Effector CD8-positive, alpha-beta T cell (primary cell): ENCODE measurements around the gene PDZRN3.

Experiments
- DNase-seq: peaks from one replicate; lab custom pipeline; 2025; lab: John Stamatoyannopoulos, UW
- total RNA-seq, 4 experiments: gene quantifications; one replicate each; lab custom pipeline; 2026; lab: John Stamatoyannopoulos, UW

PDZRN3 gene
- total RNA-seq = 0 to 0.54 (median 0) reads per million in 4 experiments

DNA sequence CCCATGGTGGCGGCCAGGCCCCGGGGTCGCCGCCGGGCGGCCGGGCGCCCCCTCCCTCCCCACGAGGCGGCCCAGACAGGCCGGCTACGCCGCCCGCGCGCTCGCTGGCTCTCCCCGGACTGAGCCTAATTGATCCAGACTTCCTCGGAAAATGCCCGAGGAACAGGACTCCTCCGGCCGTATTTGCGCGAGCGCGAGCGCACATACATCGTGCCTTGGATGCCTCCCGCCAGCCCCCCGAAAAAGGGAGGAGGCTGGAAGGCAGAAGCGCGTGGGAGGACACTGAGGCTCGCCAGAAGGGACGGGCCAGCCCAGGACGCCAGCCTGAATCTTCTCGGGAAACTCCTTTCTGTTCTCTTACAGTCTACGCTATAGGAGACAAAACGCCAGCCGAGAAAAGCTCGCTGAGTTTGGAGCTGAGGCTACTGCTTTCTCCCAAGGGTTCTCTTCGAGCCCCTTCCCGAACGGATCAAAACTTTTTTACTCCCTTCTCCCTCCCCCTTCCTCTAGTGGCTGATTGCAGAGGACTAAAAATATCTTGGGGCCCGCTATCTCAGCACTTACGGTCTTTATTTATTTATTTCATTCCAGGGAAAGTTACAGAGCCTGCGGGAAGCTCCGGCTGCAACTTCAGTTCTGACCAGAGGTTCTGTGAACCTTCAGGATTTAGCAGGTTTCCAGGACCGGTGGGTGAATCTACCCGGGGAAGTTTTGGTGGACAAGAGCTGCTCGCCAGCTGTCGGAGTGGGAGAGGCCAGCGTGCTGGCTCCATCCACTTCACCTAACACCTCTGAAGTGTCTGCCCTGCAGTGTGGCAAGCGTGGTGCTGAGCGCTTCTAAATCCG is at the start of gene PDZRN3:
Gene PDZRN3 (minus strand): TSS at position 121 of the 845 bp plus-strand sequence.
- no peak for DNase-seq

DNA sequence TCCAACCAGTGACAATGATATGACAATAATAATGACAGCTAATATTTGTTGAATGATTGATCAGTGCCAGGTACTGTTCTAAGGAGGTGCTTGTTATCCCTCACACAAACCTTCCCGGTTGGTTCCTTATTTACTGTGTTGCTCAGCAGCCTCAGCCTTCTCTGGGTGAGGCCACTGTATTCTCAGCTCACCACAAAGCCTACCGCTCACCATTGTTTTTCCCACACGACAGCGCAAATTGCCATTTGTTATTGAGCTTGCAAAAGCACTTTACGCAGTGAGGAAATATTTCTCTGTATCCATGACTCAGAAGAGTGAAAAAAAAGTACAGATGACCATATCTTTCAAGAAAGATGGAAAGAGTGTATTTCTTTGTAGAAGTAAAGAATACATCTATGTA is 49.5 kb upstream of the PDZRN3 start:
- DNase-seq = no peak

DNA sequence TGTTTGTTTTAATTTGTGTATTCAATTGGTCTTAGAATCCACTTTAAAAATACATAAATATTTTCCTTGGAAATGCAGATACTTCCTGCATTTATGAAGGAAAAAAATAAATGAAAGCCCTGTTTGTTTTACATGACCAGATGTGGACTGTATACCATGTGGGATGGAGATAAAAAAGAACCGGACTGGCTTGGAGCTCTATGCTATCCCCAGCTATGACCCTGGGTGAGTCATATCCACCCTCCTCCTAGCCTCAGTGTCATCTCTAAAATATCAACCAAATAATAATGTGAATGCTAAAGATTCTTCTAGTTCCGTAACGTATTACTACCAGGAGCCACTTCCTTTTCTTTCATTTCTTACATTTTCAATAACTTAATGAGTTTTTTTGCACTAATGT is 44.5 kb upstream of the PDZRN3 start:
- DNase-seq = no peak

DNA sequence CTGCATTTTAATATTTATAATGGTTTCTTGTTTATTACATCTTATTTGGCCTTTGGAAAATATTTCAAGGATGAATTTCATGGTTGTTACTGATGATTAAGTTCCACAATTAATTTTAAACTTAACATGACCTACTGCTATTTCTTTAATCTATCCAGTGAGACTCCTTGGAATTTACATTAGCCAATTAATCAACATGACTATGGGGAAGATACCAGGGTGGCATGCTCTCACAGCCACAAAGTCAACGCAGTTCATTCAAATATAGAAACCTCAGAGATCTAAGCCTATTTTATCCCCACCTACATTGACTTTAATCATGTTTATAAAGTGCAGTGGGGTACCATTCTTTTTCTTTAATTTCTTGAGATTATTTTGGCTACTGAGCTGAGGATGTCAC is 43.6 kb upstream of the PDZRN3 start:
- DNase-seq = no peak

DNA sequence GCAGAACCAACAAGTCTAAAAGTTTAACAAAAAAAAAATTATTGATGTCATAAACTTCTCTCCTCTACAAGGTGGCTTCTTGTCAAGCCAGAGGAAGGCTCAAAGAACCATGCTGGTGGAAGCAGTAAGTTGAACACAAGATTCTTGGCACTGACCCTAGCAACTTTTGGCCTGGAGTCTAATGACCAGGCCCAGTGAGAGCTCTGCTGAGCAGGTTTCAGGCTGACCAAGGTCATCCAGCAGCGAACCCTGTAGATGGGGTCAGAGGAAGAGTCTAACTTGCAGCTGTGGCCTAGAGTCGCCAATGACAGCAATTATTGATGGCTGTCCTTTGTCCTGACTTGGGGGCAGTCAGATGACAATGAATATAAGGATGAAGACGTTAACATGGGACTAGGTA is 43.1 kb upstream of the PDZRN3 start:
- DNase-seq = no peak

DNA sequence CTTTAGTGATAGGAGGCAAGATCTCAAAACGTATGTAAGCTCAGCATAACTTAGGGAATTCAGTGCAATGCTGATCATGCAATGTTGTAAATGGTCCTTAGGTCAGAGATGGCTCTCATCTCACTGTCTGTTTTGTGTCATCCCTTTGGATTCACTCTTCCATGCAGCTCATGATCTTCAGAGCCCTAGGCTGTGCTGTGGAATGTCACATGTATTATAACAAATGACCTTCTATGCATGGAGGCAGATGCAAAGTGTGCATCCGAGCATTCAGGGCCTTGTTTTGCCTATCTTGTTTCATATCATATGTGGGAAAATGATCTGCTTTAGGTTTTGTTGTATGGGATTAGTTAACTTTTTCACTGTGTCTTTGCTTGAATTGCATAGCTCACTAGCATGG is 40.5 kb upstream of the PDZRN3 start:
- DNase-seq = no peak

DNA sequence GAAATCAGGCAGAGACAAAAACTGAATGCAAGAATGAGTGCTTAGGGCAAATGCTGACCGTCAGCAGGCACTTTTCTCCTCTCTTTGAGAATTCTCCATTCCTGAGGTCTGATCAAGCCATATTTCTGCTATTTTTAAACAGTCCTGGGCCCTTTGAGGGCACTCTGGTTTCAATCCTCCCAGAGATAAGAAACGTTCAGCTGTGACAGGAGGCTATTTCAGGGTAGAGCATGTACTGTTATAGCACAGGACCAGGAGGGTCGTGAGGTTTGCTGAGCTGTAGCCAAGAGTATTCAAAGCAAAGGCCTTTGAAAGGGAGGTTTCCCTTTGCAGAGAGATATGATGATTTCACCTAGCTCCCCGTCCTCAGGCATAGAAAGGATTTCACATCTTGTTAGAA is 39.6 kb upstream of the PDZRN3 start:
- DNase-seq = no peak

DNA sequence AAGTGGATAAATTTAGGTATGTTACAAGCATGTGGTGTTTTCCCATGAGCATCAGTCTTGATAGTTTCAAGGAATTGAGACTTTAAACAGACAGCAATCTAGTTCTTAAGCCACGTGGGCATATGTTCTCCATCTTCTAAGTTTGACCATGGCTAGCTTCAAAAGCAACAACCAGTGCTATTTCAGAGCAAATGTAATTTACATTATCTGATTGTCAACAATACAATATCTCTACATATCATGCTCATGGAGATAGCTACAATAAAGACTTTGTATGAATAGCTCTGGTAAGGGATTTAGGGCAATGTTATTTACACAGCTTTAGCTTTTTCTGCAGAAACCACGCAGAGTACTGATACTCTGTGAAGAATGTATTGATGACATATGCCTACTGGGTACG is 38.8 kb upstream of the PDZRN3 start:
- DNase-seq = no peak

DNA sequence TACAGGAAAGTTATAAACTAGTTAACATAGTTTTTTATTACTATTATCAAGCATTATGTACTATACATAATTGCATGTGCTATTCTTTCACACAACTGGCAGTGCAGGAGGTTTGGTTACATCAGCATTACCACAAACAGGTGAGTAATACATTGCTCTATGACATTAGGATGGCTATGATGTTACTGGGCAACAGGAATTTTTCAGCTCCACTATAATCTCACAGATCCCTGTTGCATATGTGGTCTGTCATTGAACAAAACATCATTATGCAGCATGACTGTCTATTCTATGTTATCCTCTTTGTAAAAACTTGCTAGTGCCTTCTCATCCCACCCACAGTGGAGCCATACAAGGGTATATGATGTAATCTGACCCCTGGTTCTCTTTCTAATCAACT is 36.5 kb upstream of the PDZRN3 start:
- DNase-seq = no peak

DNA sequence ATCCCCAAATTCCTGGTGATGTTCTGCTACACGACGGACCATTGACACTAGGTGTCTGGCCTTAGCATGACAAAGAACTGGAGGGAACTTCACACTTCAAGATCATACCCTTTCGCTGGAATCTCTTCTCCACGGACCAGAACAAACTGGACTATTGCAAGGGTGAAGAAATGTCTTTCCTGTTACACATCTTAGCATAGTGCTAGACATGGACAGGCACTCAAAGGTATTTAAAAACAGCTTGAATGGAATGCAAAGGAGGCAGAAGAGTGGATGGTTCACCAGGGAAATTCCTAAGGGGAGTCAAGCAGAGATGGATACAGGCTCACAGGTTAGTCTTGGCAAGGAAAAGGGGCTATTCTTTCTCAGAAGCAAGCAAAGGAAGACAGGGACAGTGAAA is 33.5 kb upstream of the PDZRN3 start:
- no peak for DNase-seq

DNA sequence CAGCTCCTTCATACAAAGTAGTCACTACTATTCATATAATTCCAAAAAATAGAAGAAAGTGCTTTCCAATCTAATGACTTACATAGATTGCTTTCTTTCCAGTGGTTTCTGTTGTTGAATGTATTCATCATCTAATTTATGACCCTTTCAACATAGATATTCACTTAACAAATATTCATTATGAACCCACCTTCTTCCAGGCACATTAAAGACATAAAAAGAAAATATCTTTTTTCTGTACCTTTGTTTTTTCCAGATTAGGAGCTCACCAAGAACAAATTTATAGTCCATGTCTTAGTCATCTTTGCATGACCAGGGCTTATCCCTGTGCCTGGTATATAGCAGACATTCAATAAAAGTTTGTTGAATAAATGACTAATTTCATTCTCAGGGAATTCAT is 32.4 kb upstream of the PDZRN3 start:
- DNase-seq = no peak

DNA sequence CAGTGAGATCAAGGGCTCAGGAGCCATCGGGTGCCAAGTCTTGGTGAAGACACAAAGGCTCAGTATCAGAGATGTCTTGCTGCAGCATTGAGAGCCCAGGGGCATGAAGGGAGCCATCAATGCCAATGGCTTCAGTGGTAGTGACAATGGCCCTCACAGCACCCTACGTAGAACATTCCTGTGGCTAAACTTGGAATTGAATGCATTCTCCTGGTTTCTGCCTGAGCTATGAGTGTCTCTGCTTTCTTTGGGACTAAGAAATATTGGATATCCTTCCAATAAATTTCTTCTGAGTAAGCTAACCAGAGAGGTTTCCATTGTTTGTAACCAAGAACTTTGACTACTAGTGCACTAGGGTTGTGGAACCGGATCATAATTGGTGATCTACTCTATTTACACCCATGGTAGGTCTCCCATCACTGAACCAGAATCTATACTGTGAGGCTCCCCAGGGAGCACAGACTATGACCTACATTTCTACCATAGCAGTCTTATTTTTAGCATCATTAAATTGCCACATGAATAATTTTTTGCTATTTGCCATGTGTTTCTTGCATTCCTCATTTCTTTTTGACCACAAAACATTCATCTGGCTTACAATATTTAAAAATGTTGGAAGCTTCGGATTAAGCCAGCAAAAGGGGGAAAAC is 31.6 kb upstream of the PDZRN3 start:
- no peak for DNase-seq

DNA sequence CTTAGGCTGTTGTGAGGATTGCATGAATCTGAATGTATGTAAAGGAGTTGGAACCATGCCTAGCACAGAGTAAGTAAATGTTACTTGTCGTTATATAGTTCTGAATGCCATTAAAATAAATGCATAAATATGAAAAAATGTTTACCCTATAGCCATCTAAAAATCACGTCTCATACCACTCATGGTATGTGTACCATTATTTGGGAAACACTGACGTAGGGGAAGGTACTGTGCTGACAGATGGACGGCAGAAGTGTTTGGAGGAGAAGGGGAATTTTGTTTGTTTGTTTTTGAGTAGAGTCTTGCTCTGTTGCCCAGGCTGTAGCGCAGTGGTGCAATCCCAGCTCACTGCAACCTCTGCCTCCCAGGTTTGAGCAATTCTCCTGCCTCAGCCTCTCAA is 30.5 kb upstream of the PDZRN3 start:
- DNase-seq = no peak

DNA sequence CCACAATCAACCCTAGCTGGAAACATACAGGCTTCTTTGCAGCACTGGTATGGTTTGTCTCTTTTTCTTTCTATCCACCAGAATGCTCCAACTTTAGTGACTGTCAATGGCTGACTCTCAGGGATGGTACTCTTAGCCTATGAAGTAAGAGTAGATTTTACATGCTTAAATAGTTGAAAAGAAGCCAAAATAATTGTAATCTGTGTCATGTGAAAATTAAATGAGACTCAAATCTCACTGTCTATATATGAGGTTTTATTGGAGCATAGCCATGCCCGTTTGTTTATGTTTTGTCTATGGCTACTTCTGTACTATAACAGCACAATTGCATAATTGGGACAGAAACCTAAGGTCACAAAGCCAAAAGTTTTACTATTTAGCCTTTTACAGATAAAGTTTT is 29.1 kb upstream of the PDZRN3 start:
- no peak for DNase-seq

DNA sequence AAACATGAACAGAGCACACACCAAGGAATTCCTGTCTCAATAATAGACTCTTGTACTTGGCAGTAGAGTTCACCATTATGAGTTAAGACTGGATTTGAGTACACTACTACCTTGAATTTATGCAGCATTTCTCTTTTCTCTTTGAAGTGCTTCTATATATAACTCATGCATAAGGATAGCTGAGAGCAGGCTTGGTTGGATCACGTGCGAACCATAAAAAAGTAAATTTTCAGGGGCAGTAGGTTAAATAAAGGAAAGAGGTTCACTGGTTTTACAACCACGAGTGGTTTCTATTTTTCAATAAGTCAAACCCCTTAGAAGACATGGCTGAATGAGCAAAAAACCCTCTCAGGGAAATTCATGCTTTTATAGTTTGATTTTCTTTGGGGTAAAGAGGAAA is 28.6 kb upstream of the PDZRN3 start:
- DNase-seq = no peak

DNA sequence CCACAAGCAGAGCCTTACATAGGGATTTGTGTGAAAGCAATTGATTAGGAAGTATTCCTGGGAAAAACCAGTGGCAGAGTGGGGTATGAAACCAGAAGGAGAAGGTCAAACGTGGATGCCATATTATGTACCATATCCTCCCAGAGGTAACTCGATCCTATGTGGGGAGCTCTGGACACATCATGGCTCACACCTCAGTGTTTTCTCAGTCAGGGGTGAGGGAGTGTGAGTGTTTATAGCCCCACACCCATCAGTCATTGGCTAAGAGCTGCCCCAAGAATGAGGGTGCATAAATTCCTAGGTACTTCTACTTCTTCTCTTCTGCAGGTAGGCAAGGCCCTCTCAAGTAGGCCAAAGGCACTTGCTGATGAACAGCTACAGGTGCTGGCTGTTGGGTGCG is 28.2 kb upstream of the PDZRN3 start:
- no peak for DNase-seq

DNA sequence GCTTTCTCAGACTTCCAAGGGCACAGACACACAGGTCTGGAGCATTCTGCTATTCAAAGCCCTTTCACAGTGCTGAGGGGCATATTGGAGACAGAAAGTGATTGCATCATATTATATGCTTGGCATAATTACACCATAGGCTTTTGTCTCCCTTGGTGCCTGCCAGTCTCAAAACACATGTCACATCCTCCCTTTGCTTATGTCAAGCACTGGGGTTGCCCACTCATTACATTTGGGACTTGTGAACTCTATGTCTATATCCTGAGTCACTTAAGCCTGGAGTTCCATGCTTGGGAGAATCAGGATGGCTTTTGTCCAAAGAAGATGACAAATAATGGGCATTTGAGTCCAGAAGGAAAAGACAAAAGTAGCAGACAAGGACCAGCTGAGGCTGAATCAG is 12.3 kb upstream of the PDZRN3 start:
- no peak for DNase-seq

DNA sequence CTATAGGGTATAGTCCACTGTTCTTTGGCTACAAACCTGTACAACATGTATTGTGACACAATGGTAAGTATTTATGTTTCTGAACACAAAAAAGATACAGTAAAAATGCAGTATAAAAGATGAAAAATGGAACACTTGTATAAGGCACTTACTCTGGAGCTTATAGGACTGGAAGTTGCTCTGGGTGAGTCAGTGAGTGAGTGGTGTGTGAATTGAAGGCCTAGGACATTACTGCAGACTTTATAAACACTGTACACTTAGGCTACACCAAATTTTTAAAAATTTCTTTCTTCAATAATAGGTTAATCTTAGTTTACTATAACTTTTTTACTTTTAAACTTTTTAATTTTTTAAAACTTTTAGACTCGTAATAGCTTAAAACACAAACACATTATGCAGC is 10.5 kb upstream of the PDZRN3 start:
- no peak for DNase-seq

DNA sequence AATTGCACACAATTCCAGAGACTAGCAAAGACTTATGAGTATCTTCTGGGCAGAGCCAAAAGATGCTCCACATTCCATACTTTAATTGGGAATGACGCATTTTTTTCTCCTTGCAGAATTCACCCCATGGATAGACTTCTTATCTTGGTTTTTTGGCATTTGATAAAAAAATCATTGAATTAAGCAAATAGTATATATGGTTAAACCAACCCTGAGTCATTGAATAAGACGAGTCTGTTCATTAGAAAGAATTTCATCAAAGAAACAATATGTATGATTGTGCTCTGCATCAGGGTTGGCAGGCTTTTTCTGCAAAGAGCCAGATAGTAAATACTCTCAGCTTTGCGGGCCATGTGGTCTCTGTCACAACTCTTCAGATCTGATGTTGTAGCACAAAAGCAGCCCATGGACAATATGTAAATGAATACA is 9.2 kb upstream of the PDZRN3 start:
- no peak for DNase-seq

DNA sequence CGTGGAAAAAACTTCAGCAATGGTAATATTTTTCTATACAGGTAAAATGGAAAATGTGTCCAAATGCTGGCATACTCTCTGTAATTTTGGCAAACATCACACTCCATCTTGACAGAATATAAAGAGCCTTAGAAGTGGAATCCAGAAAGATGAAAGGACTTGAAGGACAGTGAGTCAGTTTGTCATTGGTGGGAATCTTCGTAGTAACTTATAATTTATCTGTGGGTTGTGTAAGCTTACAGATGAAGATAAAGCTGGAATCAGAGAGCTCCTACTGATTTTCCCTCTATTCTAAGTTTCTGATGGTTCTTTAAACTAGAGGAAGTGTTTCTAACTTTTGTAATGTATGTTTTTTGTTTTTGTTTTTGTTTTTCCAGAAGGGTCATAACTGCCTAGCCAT is 8.7 kb upstream of the PDZRN3 start:
- no peak for DNase-seq

DNA sequence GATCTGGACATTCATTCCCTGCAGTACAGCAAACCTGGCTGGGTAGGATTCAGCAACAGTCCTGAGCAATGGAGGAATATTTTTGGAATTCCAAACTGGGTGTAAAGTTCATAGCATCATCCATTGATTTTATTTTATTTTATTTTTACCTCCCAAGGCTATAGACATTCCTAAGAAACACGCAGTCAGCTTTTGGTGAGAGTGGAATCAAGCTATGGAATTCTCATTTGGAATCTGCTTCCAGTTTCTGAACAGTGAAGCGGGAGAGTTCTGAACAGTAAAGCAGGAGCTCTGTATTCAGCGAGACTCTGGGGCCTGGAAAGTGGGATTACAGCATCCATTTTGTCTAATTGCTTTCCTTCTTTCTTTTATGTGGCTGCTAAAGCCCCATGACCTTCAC is 1.4 kb upstream of the PDZRN3 start:
- DNase-seq = no peak

DNA sequence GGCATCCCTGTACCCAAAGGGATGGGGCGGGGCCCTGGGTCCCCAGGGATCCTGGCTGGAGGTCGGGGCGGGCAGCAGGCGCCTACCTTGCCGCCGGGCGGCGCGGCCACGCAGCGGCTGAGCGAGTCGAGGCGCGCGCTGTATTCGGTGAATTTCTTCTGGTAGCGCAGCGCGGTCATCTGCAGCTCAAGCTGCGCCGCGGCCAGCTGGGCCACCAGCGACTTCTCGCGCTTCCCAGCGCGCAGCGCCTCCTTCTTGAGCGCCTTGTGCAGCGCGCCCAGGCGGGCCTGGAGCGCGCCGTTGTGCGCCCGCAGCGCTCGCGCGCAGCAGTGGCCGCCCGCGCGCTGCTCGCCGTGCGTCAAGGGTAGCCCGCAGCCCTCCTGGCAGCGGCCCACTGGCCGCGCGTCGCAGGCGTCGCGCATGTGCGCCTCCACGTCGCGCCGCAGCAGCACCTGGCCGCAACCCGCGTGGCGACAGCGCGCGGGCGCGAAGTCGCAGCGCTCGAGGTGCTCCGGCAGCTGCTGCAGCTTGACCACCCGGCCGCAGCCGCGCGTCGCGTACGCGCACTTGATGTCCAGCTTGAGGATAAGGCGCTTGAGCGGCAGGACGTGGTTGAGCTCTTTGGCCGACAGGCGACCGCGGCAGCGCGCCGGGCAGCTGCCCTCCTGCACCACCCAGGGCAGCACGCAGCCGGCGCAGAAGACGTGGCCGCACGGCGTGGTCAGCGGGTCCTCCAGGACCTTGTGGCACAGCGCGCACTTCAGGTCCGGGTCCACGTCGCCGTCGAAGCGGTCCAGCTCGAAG is 522 bp downstream of the PDZRN3 start:
- DNase-seq = no peak

DNA sequence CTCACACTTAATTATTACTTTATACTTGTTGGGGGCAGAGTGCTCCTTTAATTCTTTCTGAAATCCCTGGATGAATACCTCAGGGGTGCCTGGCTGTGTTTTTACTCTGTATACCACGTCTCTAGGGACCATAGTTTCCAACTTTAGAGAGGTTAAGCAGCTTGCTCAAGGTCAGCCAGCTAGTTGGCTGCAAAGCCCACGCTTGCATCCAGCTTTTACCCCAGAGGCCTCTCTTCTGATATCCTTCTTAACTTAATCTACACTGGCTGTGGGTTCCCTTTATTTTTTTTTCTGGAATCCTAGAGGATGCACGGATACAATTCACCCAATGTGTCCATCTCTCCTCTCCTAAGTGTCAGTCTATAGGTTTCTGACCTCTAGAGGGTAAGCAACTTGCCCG is 1.4 kb downstream of the PDZRN3 start:
- no peak for DNase-seq
